K562 (cell line): ENCODE results near the gene TAX1BP1. TPM values are rescaled to one million over a fixed set of nuclear protein-coding genes. Genes with fewer than 3 reads are reported as not detected.

Source experiments
- CSDE1 ChIP-seq, 2 experiments: fragments of 450-650 bp; IDR thresholded peaks; 2 replicates each; pipeline ENCODE4 v1.6.1; 2016; ENCODE audit warnings: mild to moderate bottlenecking in 1 of 2
- DACH1 ChIP-seq: fragments of 450-650 bp; IDR thresholded peaks from 2 replicates; pipeline ENCODE4 v1.6.1; 2018; ENCODE audit not compliant: partially characterized antibody
- EP300 ChIP-seq: IDR thresholded peaks from 2 replicates; pipeline ENCODE4 v1.6.1; 2012; ENCODE audit warnings: low read length, improper control_type of control experiment
- ESRRA ChIP-seq: fragments of 450-650 bp; IDR thresholded peaks from 2 replicates; pipeline ENCODE4 v1.6.1; 2014; ENCODE audit warnings: low read depth, mild to moderate bottlenecking, moderate library complexity, borderline replicate concordance
- MAFF ChIP-seq: IDR thresholded peaks from 2 replicates; pipeline ENCODE4 v1.6.1; 2012; ENCODE audit warnings: low read length, improper control_type of control experiment
- PML ChIP-seq: IDR thresholded peaks from 2 replicates; pipeline ENCODE4 v1.6.1; 2012; ENCODE audit warnings: low read length, inconsistent platforms
- RAD21 ChIP-seq, 2 experiments: fragments of 250-450 bp in 1 of 2; fragments of 450-650 bp in 1 of 2; sonication (Bioruptor Pico) in 1 of 2; formaldehyde crosslinking in 1 of 2; IDR thresholded peaks in 1 of 2; conservative IDR thresholded peaks in 1 of 2; 2 replicates each; pipeline versions ENCODE4 v1.4.0 to v1.8.0; 2020 to 2022; ENCODE audit warnings: mild to moderate bottlenecking in 2 of 2, moderate library complexity in 1 of 2
- SIN3A ChIP-seq, 2 experiments: fragments of 150-350 bp in 1 of 2; IDR thresholded peaks; 2 replicates each; pipeline ENCODE4 v1.6.1; 2011 to 2016; ENCODE audit warnings: borderline replicate concordance in 2 of 2, low read depth in 2 of 2, low read length in 2 of 2, mild to moderate bottlenecking in 2 of 2, moderate library complexity in 2 of 2; ENCODE audit not compliant: control insufficient read depth in 1 of 2
- TEAD2 ChIP-seq: fragments of 450-650 bp; IDR thresholded peaks from 2 replicates; pipeline ENCODE4 v1.6.1; 2016; ENCODE audit warnings: missing genetic modification characterization, control low read depth, missing compliant biosample characterization
- ZNF134 ChIP-seq: fragments of 250-450 bp; sonication (Bioruptor Pico); conservative IDR thresholded peaks from 2 replicates; pipeline ENCODE4 v1.4.0; 2020
- polyA plus RNA-seq, 8 experiments: library from polyadenylated mRNA; depleted of rRNA in 4 of 8; stranded (reverse) in 5 of 8; unstranded in 3 of 8; fragments of >200 nt; fragmentation: Nextera tagmentation in 2 of 8; fragmentation: Illumina TruSeq in 1 of 8; extraction: Ambion mirVana in 2 of 8; extraction: Trizol in 1 of 8; gene quantifications; 2 replicates each; pipeline versions ENCODE4 v1.2.1 to v1.2.3, GENCODE V29; 2011 to 2014; ENCODE audit warnings: inconsistent platforms in 1 of 8, missing spikeins in 1 of 8
- total RNA-seq, 7 experiments: library from RNA; depleted of rRNA in 6 of 7; stranded (reverse); fragments of >200 nt in 6 of 7; fragmentation: Illumina TruSeq in 2 of 7; extraction: Trizol in 2 of 7; gene quantifications; 2 replicates each; pipeline versions ENCODE4 v1.2.1 to v1.2.3, GENCODE V29; 2011 to 2021; ENCODE audit warnings: low replicate concordance in 1 of 7
- TF ChIP-seq, protein P1 (sequence below), 2 experiments: fragments of 450-650 bp; conservative IDR thresholded peaks; 2 replicates each; pipeline ENCODE4 v1.6.1; 2017; ENCODE audit warnings: mild to moderate bottlenecking in 2 of 2, moderate library complexity in 2 of 2
- TF ChIP-seq, protein P2 (sequence below): fragments of 450-650 bp; IDR thresholded peaks from 2 replicates; pipeline ENCODE4 v1.6.1; 2016; ENCODE audit warnings: mild to moderate bottlenecking
- TF ChIP-seq, protein P3 (sequence below): fragments of 450-650 bp; IDR thresholded peaks from 2 replicates; pipeline ENCODE4 v1.6.1; 2017; ENCODE audit warnings: antibody characterized with exemption, mild to moderate bottlenecking
- TF ChIP-seq, protein P4 (sequence below): fragments of 450-650 bp; formaldehyde crosslinking; IDR thresholded peaks from 2 replicates; pipeline ENCODE4 v1.4.0; 2020; ENCODE audit warnings: mild to moderate bottlenecking, moderate library complexity

TAX1BP1 gene
- total and polyA plus RNA-seq, 9 of the 15 experiments (the other 6 are each of a cell fraction or from before 2014, with no cell fraction given), result 49.0 to 119 (median 75.9) TPM

DNA sequence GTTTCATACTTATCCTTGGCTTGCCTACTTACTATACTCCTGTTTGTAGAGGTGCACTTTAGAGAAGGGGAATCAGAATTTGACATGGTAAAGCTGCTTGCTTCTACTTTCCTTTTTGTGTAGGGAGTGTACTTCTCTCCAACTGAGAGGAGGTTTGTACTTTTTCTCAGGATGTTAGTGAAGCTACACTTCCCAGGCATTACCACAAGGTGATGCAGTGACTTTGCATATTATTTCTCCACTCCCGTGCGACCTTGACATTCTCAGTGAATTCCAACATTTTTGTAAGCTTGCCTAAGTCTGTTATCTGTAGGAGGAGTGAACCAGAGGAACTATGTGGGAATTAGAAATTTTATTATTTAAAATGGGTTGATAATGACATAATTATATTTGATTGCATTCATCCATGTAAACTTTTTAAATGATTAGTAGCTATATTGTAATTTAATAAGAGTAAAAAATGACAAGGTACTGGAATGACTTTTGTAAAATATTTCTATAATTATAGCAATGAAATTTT is 5.2 kb downstream of the TAX1BP1 start (continued):
- TF ChIP-seq, protein P1, sequence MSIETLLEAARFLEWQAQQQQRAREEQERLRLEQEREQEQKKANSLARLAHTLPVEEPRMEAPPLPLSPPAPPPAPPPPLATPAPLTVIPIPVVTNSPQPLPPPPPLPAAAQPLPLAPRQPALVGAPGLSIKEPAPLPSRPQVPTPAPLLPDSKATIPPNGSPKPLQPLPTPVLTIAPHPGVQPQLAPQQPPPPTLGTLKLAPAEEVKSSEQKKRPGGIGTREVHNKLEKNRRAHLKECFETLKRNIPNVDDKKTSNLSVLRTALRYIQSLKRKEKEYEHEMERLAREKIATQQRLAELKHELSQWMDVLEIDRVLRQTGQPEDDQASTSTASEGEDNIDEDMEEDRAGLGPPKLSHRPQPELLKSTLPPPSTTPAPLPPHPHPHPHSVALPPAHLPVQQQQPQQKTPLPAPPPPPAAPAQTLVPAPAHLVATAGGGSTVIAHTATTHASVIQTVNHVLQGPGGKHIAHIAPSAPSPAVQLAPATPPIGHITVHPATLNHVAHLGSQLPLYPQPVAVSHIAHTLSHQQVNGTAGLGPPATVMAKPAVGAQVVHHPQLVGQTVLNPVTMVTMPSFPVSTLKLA (conservative IDR thresholded peaks at IDR 0.05), result 0 out of 4 replicates have a peak, but pooled peaks of 1 of the 2 experiments have one; percentile 27
- peak; percentile 87 for TF ChIP-seq ESRRA
- TF ChIP-seq, protein P2, sequence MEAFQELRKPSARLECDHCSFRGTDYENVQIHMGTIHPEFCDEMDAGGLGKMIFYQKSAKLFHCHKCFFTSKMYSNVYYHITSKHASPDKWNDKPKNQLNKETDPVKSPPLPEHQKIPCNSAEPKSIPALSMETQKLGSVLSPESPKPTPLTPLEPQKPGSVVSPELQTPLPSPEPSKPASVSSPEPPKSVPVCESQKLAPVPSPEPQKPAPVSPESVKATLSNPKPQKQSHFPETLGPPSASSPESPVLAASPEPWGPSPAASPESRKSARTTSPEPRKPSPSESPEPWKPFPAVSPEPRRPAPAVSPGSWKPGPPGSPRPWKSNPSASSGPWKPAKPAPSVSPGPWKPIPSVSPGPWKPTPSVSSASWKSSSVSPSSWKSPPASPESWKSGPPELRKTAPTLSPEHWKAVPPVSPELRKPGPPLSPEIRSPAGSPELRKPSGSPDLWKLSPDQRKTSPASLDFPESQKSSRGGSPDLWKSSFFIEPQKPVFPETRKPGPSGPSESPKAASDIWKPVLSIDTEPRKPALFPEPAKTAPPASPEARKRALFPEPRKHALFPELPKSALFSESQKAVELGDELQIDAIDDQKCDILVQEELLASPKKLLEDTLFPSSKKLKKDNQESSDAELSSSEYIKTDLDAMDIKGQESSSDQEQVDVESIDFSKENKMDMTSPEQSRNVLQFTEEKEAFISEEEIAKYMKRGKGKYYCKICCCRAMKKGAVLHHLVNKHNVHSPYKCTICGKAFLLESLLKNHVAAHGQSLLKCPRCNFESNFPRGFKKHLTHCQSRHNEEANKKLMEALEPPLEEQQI, result 0 out of 2 replicates have a peak, but pooled peaks have one; percentile 63
- no peak for TF ChIP-seq CSDE1 (IDR thresholded peaks at IDR 0.05)
- peak; percentile 57 for TF ChIP-seq DACH1
- peak; percentile 58 to 71 for TF ChIP-seq RAD21 (CRISPR knock-in tag; conservative IDR thresholded peaks at IDR 0.05 in 1 of 2, IDR thresholded peaks at IDR 0.05 in 1 of 2)
- TF ChIP-seq TEAD2 (tag), result peak; percentile 28; the same call in 1 of the 2 replicates
- no peak for TF ChIP-seq SIN3A (IDR thresholded peaks at IDR 0.05; ENCODE audit: borderline replicate concordance in 2 of 2, control insufficient read depth in 1 of 2, low read depth in 2 of 2, low read length in 2 of 2)
- TF ChIP-seq ZNF134 (CRISPR knock-in tag), result no peak
- TF ChIP-seq EP300, result peak; percentile 31; the same call in 1 of the 2 replicates
- TF ChIP-seq, protein P3, sequence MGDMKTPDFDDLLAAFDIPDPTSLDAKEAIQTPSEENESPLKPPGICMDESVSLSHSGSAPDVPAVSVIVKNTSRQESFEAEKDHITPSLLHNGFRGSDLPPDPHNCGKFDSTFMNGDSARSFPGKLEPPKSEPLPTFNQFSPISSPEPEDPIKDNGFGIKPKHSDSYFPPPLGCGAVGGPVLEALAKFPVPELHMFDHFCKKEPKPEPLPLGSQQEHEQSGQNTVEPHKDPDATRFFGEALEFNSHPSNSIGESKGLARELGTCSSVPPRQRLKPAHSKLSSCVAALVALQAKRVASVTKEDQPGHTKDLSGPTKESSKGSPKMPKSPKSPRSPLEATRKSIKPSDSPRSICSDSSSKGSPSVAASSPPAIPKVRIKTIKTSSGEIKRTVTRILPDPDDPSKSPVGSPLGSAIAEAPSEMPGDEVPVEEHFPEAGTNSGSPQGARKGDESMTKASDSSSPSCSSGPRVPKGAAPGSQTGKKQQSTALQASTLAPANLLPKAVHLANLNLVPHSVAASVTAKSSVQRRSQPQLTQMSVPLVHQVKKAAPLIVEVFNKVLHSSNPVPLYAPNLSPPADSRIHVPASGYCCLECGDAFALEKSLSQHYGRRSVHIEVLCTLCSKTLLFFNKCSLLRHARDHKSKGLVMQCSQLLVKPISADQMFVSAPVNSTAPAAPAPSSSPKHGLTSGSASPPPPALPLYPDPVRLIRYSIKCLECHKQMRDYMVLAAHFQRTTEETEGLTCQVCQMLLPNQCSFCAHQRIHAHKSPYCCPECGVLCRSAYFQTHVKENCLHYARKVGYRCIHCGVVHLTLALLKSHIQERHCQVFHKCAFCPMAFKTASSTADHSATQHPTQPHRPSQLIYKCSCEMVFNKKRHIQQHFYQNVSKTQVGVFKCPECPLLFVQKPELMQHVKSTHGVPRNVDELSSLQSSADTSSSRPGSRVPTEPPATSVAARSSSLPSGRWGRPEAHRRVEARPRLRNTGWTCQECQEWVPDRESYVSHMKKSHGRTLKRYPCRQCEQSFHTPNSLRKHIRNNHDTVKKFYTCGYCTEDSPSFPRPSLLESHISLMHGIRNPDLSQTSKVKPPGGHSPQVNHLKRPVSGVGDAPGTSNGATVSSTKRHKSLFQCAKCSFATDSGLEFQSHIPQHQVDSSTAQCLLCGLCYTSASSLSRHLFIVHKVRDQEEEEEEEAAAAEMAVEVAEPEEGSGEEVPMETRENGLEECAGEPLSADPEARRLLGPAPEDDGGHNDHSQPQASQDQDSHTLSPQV, result 0 out of 2 replicates have a peak, but pooled peaks have one; percentile 13
- peak; percentile 84 for TF ChIP-seq MAFF
- no peak for TF ChIP-seq PML
- TF ChIP-seq, protein P4, sequence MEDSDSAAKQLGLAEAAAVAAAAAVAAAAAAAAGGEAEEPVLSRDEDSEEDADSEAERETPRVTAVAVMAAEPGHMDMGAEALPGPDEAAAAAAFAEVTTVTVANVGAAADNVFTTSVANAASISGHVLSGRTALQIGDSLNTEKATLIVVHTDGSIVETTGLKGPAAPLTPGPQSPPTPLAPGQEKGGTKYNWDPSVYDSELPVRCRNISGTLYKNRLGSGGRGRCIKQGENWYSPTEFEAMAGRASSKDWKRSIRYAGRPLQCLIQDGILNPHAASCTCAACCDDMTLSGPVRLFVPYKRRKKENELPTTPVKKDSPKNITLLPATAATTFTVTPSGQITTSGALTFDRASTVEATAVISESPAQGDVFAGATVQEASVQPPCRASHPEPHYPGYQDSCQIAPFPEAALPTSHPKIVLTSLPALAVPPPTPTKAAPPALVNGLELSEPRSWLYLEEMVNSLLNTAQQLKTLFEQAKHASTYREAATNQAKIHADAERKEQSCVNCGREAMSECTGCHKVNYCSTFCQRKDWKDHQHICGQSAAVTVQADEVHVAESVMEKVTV (CRISPR knock-in tag), result 0 out of 2 replicates have a peak, but pooled peaks have one; percentile 35
